ENCODE measurements around the gene SDR42E1.

The SDR42E1 gene

GRCh38 chr16:82011199-82011641 is at the start of gene SDR42E1:
SDR42E1 (minus strand) TSS chr16:82011470; CDS start chr16:82000858, 10,612 bp downstream.
- no peak for DNase-seq

- no peak for DNase-seq
Measured at GRCh38 chr16:82059983-82060421, 48.7 kb upstream of the SDR42E1 start.

- DNase-seq: no peak
Measured at GRCh38 chr16:82059161-82059982, 48.1 kb upstream of the SDR42E1 start.

- DNase-seq: no peak
Measured at GRCh38 chr16:82056550-82056896, 45.3 kb upstream of the SDR42E1 start.

- DNase-seq: no peak
Measured at GRCh38 chr16:82055728-82056549, 44.7 kb upstream of the SDR42E1 start.

GRCh38 chr16:82055117-82055516 is 43.8 kb upstream of the SDR42E1 start:
- no peak for DNase-seq

GRCh38 chr16:82051656-82052055 is 40.4 kb upstream of the SDR42E1 start:
- no peak for DNase-seq

GRCh38 chr16:82050909-82051357 is 39.7 kb upstream of the SDR42E1 start:
- DNase-seq: no peak

- DNase-seq: no peak
Measured at GRCh38 chr16:82050506-82050905, 39.2 kb upstream of the SDR42E1 start.

GRCh38 chr16:82049484-82049883 is 38.2 kb upstream of the SDR42E1 start:
- no peak for DNase-seq

- no peak for DNase-seq
Measured at GRCh38 chr16:82047787-82048186, 36.5 kb upstream of the SDR42E1 start.

GRCh38 chr16:82047374-82047773 is 36.1 kb upstream of the SDR42E1 start:
- no peak for DNase-seq

- DNase-seq: no peak
Measured at GRCh38 chr16:82046941-82047340, 35.7 kb upstream of the SDR42E1 start.

- DNase-seq: no peak
Measured at GRCh38 chr16:82046541-82046940, 35.3 kb upstream of the SDR42E1 start.

- no peak for DNase-seq
Measured at GRCh38 chr16:82045465-82045864, 34.2 kb upstream of the SDR42E1 start.

- DNase-seq: no peak
Measured at GRCh38 chr16:82044585-82044911, 33.3 kb upstream of the SDR42E1 start.

GRCh38 chr16:82043680-82044584 is 32.7 kb upstream of the SDR42E1 start:
- DNase-seq: no peak

GRCh38 chr16:82042846-82043245 is 31.6 kb upstream of the SDR42E1 start:
- no peak for DNase-seq

GRCh38 chr16:82042144-82042543 is 30.9 kb upstream of the SDR42E1 start:
- no peak for DNase-seq

GRCh38 chr16:82041542-82041941 is 30.3 kb upstream of the SDR42E1 start:
- DNase-seq: no peak

- no peak for DNase-seq
Measured at GRCh38 chr16:82040296-82040695, 29.0 kb upstream of the SDR42E1 start.

GRCh38 chr16:82037666-82038065 is 26.4 kb upstream of the SDR42E1 start:
- DNase-seq: no peak

GRCh38 chr16:82037251-82037650 is 26.0 kb upstream of the SDR42E1 start:
- no peak for DNase-seq

All from NCI-H1694 treated with DMSO at 0.1 percent for 48 hours (cell line).